Sigmoid colon (tissue), 4 donors: ENCODE measurements around the gene LATS2.

Source experiments
- POLR2A ChIP-seq, 2 donors: fragments of 450-650 bp; IDR thresholded peaks; one replicate each; pipeline ENCODE4 v1.6.1; 2016; ENCODE audit warnings: antibody characterized with exemption in 2 of 2, mild to moderate bottlenecking in 2 of 2, moderate library complexity in 2 of 2
- POLR2AphosphoS5 ChIP-seq, 4 donors: sonication (generic); formaldehyde crosslinking; IDR thresholded peaks; one replicate each; pipeline ENCODE4 v1.6.1; 2017; ENCODE audit warnings: antibody characterized with exemption in 4 of 4
- TF ChIP-seq, protein P1 (sequence below), 4 experiments: fragments of 450-650 bp in 3 of 4; fragments of 200-600 bp in 1 of 4; IDR thresholded peaks; one replicate each; pipeline ENCODE4 v1.5.1; 2016 to 2019; ENCODE audit warnings: antibody characterized with exemption in 4 of 4, mild to moderate bottlenecking in 3 of 4, moderate library complexity in 2 of 4

DNA sequence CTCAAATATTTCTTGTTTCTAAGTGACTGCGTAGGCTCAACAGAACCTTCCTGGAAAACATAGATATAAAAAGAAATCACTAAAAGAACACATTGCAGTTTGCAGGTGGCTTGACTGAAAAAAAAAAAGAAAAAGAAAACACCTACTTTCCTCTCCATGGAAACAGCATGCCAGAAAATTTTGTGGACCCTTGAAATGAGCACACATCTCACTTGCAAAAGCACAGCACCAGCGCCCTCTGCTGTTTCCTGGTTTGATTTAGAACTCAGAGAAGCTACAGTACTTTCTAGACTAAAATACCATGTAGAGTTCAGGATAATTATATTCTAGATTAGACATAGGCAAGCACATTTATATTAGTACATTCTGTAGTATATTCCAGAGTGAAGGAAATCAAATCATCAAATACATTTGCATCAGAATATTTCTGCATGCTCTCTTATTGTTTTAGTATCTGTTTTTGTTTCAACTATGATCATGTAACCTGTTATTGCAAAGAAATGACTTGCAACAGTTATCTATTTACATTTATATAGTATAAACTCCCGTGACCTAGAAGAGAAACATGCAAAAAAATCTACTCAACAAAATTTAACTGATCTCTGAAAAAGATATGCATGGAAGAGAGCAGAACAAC lies 136.5 kb downstream of the LATS2 start:
- TF ChIP-seq POLR2AphosphoS5 (IDR thresholded peaks at IDR 0.05) (no peak), POLR2A (IDR thresholded peaks at IDR 0.05) (no peak)
- TF ChIP-seq, protein P1, sequence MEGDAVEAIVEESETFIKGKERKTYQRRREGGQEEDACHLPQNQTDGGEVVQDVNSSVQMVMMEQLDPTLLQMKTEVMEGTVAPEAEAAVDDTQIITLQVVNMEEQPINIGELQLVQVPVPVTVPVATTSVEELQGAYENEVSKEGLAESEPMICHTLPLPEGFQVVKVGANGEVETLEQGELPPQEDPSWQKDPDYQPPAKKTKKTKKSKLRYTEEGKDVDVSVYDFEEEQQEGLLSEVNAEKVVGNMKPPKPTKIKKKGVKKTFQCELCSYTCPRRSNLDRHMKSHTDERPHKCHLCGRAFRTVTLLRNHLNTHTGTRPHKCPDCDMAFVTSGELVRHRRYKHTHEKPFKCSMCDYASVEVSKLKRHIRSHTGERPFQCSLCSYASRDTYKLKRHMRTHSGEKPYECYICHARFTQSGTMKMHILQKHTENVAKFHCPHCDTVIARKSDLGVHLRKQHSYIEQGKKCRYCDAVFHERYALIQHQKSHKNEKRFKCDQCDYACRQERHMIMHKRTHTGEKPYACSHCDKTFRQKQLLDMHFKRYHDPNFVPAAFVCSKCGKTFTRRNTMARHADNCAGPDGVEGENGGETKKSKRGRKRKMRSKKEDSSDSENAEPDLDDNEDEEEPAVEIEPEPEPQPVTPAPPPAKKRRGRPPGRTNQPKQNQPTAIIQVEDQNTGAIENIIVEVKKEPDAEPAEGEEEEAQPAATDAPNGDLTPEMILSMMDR (IDR thresholded peaks at IDR 0.05), result peak; percentile 44 to 64 (median 51)
